Uterus (tissue), 4 donors: ENCODE data around the gene MICAL2. TPM values are rescaled to one million over a fixed set of nuclear protein-coding genes. Genes with fewer than 3 reads are reported as not detected.

Source experiments
- DNase-seq, 2 donors: peaks; one replicate each; pipeline ENCODE4 v3.0.0-alpha.2; 2019 to 2020
- H3K27ac ChIP-seq, 2 donors: fragments of 200-600 bp; sonication (generic); 1 replicate in 1 of 2; 2 replicates in 1 of 2; pipeline ENCODE4 v1.5.1; 2016 to 2018
- H3K27me3 ChIP-seq, 2 donors: fragments of 200-600 bp; sonication (generic); one replicate each; pipeline ENCODE4 v1.5.1; 2018 to 2019; ENCODE audit warnings: control low read depth in 1 of 2
- H3K36me3 ChIP-seq, 2 donors: fragments of 200-600 bp; sonication (generic); one replicate each; pipeline ENCODE4 v1.5.1; 2019; ENCODE audit warnings: control low read depth in 1 of 2
- H3K4me1 ChIP-seq, 2 donors: fragments of 200-600 bp; sonication (generic); one replicate each; pipeline ENCODE4 v1.5.1; 2018 to 2019; ENCODE audit warnings: control low read depth in 1 of 2
- H3K4me3 ChIP-seq, 2 donors: fragments of 200-600 bp; sonication (generic); 1 replicate in 1 of 2; 2 replicates in 1 of 2; pipeline ENCODE4 v1.5.1; 2018 to 2019; ENCODE audit warnings: mild to moderate bottlenecking in 1 of 2
- H3K9me3 ChIP-seq, 2 donors: fragments of 200-600 bp; sonication (generic); one replicate each; pipeline ENCODE4 v1.5.1; 2019; ENCODE audit warnings: control low read depth in 1 of 2
- POLR2A ChIP-seq, 2 donors: fragments of 450-650 bp; IDR thresholded peaks; one replicate each; pipeline ENCODE4 v1.6.1; 2016; ENCODE audit warnings: antibody characterized with exemption in 2 of 2, mild to moderate bottlenecking in 1 of 2, moderate library complexity in 1 of 2
- intact Hi-C: fragments of 100-400 bp; cut with DNase I; formaldehyde crosslinking; loops from one replicate; pipeline ENCODE4 v1.15.1; 2023; ENCODE audit warnings: low total_unique reads
- total RNA-seq, 4 donors: library from RNA; depleted of rRNA in 3 of 4; stranded (reverse); fragments of >200 nt in 3 of 4; gene quantifications; one replicate each; pipeline versions ENCODE4 v1.1.0 to v1.2.4, GENCODE V29; 2014 to 2023
- TF ChIP-seq, protein P1 (sequence below), 4 experiments: fragments of 200-600 bp in 2 of 4; fragments of 450-650 bp in 2 of 4; sonication (generic) in 2 of 4; IDR thresholded peaks; one replicate each; pipeline ENCODE4 v1.5.1; 2016 to 2019; ENCODE audit warnings: antibody characterized with exemption in 4 of 4, mild to moderate bottlenecking in 2 of 4, moderate library complexity in 1 of 4
- donor health status: DM: yes; HTN: yes; CAD: no.

The MICAL2 gene
- total RNA-seq, 4 donors from 2014 or later = 29.6 to 139 (median 53.1) TPM

DNA sequence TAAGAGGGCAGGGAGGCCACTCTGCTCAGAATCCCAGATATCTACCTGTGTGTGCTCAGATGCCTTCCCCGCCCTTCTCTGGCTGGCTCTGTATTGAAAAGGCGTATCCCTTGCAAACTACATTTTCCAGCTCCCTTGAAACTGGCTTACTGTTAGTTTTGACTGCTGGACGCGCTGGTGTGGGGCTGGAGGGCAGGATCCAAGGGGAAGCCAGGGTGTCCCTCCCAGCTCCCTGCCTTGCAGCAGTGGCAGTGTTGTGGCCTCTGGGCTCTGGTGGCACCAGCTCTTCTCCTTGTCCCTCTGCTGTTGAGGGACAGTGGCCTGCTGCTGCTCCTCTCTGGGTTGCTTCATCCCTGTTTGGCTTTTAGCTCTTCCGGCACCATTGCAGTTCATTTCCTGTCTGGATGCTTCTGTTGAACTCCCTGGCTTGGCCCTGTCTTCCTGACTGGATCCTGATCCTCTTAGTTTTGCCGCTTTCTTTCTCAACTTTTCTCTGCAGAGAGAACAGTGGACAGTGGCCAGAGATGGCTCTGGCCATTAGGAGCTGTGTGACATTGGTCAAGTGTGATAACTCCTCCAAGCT, 159.9 kb downstream of the MICAL2 start:
- no peaks in the 10 kb centered on the region for H3K27me3 ChIP-seq
- no peaks in the 10 kb centered on the region for H3K36me3 ChIP-seq
- H3K4me3 ChIP-seq = no peak overlapping the region
- no peaks in the 10 kb centered on the region for H3K4me1 ChIP-seq
- TF ChIP-seq POLR2A (IDR thresholded peaks at IDR 0.05) = no peak
- TF ChIP-seq, protein P1, sequence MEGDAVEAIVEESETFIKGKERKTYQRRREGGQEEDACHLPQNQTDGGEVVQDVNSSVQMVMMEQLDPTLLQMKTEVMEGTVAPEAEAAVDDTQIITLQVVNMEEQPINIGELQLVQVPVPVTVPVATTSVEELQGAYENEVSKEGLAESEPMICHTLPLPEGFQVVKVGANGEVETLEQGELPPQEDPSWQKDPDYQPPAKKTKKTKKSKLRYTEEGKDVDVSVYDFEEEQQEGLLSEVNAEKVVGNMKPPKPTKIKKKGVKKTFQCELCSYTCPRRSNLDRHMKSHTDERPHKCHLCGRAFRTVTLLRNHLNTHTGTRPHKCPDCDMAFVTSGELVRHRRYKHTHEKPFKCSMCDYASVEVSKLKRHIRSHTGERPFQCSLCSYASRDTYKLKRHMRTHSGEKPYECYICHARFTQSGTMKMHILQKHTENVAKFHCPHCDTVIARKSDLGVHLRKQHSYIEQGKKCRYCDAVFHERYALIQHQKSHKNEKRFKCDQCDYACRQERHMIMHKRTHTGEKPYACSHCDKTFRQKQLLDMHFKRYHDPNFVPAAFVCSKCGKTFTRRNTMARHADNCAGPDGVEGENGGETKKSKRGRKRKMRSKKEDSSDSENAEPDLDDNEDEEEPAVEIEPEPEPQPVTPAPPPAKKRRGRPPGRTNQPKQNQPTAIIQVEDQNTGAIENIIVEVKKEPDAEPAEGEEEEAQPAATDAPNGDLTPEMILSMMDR (IDR thresholded peaks at IDR 0.05) = no peak
- no peak overlapping the region for H3K27ac ChIP-seq
- intact Hi-C loops = loop anchor here (10.0 kb wide), 1 partner anchor 336 kb away; no protein-coding TSS in a partner anchor
- DNase-seq = no peak
- no peaks in the 10 kb centered on the region for H3K9me3 ChIP-seq

DNA sequence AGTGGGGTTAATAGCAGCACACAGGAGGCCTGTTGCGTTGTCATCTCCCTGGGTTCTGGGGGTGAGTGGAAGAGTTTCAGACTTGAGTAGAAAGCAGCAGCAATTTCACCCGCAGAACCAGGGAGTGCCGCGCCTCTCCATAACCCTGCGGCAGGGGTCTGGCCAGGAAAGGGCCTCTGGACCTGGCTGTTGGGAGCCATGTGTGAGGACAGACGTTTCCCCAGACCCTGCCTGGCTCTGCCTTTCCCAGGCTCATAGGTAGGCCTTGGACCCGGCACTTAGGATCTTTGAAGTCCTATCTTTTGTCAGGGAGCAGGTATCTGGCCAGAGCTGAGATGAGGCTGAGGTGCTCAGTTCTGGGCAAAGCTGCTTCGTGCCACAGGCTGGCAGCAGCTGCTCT, 160.4 kb downstream of the MICAL2 start:
- intact Hi-C loops = loop anchor here (10.0 kb wide), 1 partner anchor 336 kb away; no protein-coding TSS in a partner anchor
- H3K27ac ChIP-seq = no peak overlapping the region
- H3K27me3 ChIP-seq = no peaks in the 10 kb centered on the region
- DNase-seq = no peak
- no peaks in the 10 kb centered on the region for H3K9me3 ChIP-seq
- H3K4me3 ChIP-seq = no peak overlapping the region
- TF ChIP-seq, protein P1 (IDR thresholded peaks at IDR 0.05) = no peak
- TF ChIP-seq POLR2A (IDR thresholded peaks at IDR 0.05) = no peak
- H3K4me1 ChIP-seq = no peaks in the 10 kb centered on the region
- no peaks in the 10 kb centered on the region for H3K36me3 ChIP-seq

DNA sequence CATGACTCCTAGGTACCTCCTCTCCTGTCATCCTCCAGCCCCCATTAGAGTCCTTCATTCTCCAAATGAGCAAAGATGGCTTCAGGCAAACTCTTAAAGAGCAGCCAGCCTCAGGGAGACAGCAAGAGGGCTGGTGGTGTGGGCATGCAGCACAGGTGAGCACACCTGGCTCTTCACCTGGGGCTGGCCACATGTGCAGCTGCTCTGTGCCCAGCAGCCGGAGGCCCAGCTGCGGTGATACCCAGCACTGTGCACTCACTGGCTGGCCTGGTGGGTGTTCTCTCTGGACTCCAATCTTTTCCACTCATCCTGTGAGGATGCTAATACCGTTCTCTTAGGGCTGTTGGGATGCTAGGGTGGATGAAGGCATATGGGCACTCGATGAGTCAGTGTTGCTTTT, 160.9 kb downstream of the MICAL2 start:
- H3K9me3 ChIP-seq = no peaks in the 10 kb centered on the region
- no peak overlapping the region for H3K4me3 ChIP-seq
- no peaks in the 10 kb centered on the region for H3K4me1 ChIP-seq
- TF ChIP-seq POLR2A (IDR thresholded peaks at IDR 0.05) = no peak
- TF ChIP-seq, protein P1 (IDR thresholded peaks at IDR 0.05) = no peak
- intact Hi-C loops = loop anchor here (10.0 kb wide), 1 partner anchor 336 kb away; no protein-coding TSS in a partner anchor
- no peaks in the 10 kb centered on the region for H3K36me3 ChIP-seq
- no peaks in the 10 kb centered on the region for H3K27me3 ChIP-seq
- DNase-seq = no peak
- H3K27ac ChIP-seq = no peak overlapping the region

DNA sequence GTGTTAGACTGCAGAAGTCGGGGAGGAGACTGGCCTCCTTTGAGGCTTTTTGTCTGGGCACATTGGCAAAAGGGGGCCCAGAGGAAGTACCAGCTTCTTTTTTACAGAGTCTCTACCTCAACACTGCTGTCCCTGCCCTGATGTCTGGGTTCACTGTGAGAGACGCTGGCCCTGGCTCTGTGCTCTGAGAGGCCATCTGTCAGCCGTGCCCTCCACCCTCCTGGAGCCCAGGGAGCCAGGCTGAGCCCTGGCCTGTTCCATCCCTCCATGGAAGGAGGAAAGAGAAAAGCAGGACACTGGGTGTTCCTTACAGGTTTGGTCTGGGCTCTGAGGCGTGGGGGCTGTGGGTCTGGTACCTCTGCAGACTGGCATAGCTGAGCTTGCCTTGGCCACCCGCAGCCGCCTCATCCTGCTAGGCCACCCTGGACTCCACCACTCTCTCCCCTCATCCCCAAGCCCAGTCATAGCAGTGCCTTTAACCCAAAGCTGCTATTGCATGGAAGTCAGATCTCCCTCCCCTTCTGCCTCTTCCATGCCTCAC, 161.5 kb downstream of the MICAL2 start:
- no peak for DNase-seq
- intact Hi-C loops = loop anchor here (10.0 kb wide), 1 partner anchor 337 kb away; no protein-coding TSS in a partner anchor
- no peaks in the 10 kb centered on the region for H3K4me1 ChIP-seq

More for the DNA sequence above, 161.5 kb downstream of the MICAL2 start:
- TF ChIP-seq, protein P1 (IDR thresholded peaks at IDR 0.05) = no peak
- no peak for TF ChIP-seq POLR2A (IDR thresholded peaks at IDR 0.05)
- H3K36me3 ChIP-seq = no peaks in the 10 kb centered on the region
- H3K9me3 ChIP-seq = no peaks in the 10 kb centered on the region
- H3K4me3 ChIP-seq = no peak overlapping the region
- H3K27ac ChIP-seq = no peak overlapping the region
- H3K27me3 ChIP-seq = no peaks in the 10 kb centered on the region
